H1 (cell line): ENCODE measurements around the gene MYO1D. TPM values are rescaled to one million over a fixed set of nuclear protein-coding genes. Genes with fewer than 3 reads are reported as not detected.

Source experiments
- CTCF ChIA-PET: fragments of 300-600 bp; sonication (Branson Sonifier 250); formaldehyde crosslinking; loops from one replicate; lab custom pipeline; 2021; ENCODE audit not compliant: partially characterized antibody; lab: Charles Lee
- POLR2A ChIA-PET: fragments of 300-600 bp; sonication (Branson Sonifier 250); formaldehyde crosslinking; loops from one replicate; lab custom pipeline; 2021; ENCODE audit warnings: inconsistent platforms; ENCODE audit not compliant: partially characterized antibody; lab: Charles Lee
- DNase-seq, 2 experiments: peaks; one replicate each; pipeline versions ENCODE4 v3.0.0 to v3.0.0-alpha.2; 2010 to 2022; ENCODE audit warnings: low spot score in 2 of 2, low read depth in 1 of 2, mixed read lengths in 1 of 2
- FAIRE-seq: peaks from 2 replicates; lab custom pipeline; 2011; peaks lifted over from hg19 to GRCh38; lab: Jason Lieb, UNC
- H2AFZ ChIP-seq: 2 replicates; pipeline ENCODE4 v1.8.1; 2012; ENCODE audit warnings: low read length, inconsistent platforms
- H2AK5ac ChIP-seq: 2 replicates; pipeline ENCODE4 v1.6.1; 2013; ENCODE audit warnings: low read depth, low read length
- H2BK120ac ChIP-seq: replicated peaks from 2 replicates; pipeline ENCODE3; 2013; ENCODE audit warnings: low read depth, low read length, inconsistent platforms
- H2BK12ac ChIP-seq: 2 replicates; pipeline ENCODE4 v1.6.1; 2013; ENCODE audit warnings: low read depth, low read length
- H2BK15ac ChIP-seq: 2 replicates; pipeline ENCODE4 v1.6.1; 2013; ENCODE audit warnings: low read length
- H2BK20ac ChIP-seq: 2 replicates; pipeline ENCODE4 v1.6.1; 2013; ENCODE audit warnings: low read length
- H2BK5ac ChIP-seq: 2 replicates; pipeline ENCODE4 v1.6.1; 2013; ENCODE audit warnings: low read depth, low read length
- H3K14ac ChIP-seq: 2 replicates; pipeline ENCODE4 v1.6.1; 2013; ENCODE audit warnings: inconsistent platforms; ENCODE audit not compliant: insufficient read length
- H3K18ac ChIP-seq: 2 replicates; pipeline ENCODE4 v1.6.1; 2013; ENCODE audit warnings: low read length; ENCODE audit errors: extremely low read depth
- H3K23ac ChIP-seq: 2 replicates; pipeline ENCODE4 v1.6.1; 2013; ENCODE audit warnings: inconsistent platforms; ENCODE audit not compliant: insufficient read length
- H3K23me2 ChIP-seq: 2 replicates; pipeline ENCODE4 v1.6.1; 2013; ENCODE audit warnings: low read depth, low read length
- H3K27ac ChIP-seq: 2 replicates; pipeline ENCODE4 v1.6.1; 2011; ENCODE audit warnings: low read depth, low read length, inconsistent platforms
- H3K27me3 ChIP-seq, 4 experiments: replicated peaks in 1 of 4; 1 replicate in 1 of 4; 2 replicates in 3 of 4; pipeline versions ENCODE4 v1.6.1 to v1.8.1; 2011 to 2013; ENCODE audit warnings: low read length in 3 of 4, mild to moderate bottlenecking in 3 of 4, inconsistent platforms in 2 of 4, mixed read lengths in 2 of 4, moderate library complexity in 1 of 4; ENCODE audit not compliant: control insufficient read depth in 3 of 4, insufficient read depth in 3 of 4; ENCODE audit errors: extremely low read depth in 1 of 4
- H3K36me3 ChIP-seq, 4 experiments: 2 replicates each; pipeline versions ENCODE4 v1.6.1 to v1.8.1; 2011 to 2013; ENCODE audit warnings: mild to moderate bottlenecking in 4 of 4, low read length in 3 of 4, moderate library complexity in 2 of 4, control low read depth in 1 of 4, inconsistent platforms in 1 of 4; ENCODE audit not compliant: insufficient read depth in 4 of 4, control insufficient read depth in 2 of 4
- H3K4ac ChIP-seq: replicated peaks from 2 replicates; pipeline ENCODE3; 2013; ENCODE audit warnings: low read length, low read depth, mixed read lengths, inconsistent platforms; ENCODE audit not compliant: insufficient read length
- H3K4me1 ChIP-seq, 4 experiments: replicated peaks in 1 of 4; 1 replicate in 1 of 4; 2 replicates in 3 of 4; pipeline versions ENCODE4 v1.6.1 to v1.8.1; 2011 to 2013; ENCODE audit warnings: low read length in 3 of 4, inconsistent platforms in 2 of 4, mixed read lengths in 1 of 4; ENCODE audit not compliant: insufficient read depth in 4 of 4, control insufficient read depth in 3 of 4
- H3K4me2 ChIP-seq, 2 experiments: 2 replicates each; pipeline versions ENCODE4 v1.6.1 to v1.8.1; 2011 to 2013; ENCODE audit warnings: low read depth in 2 of 2, low read length in 2 of 2, control low read depth in 1 of 2, inconsistent platforms in 1 of 2, mild to moderate bottlenecking in 1 of 2; ENCODE audit not compliant: insufficient read depth in 1 of 2
- H3K4me3 ChIP-seq, 4 experiments: fragments of 200-600, 300-600 bp in 1 of 4; sonication (generic), shearing (Covaris generic), sonication (Bioruptor Twin) in 1 of 4; 2 replicates each; pipeline versions ENCODE4 v1.5.1 to v1.8.1; 2011 to 2016; ENCODE audit warnings: low read length in 4 of 4, low read depth in 3 of 4, control low read depth in 2 of 4, inconsistent platforms in 2 of 4, mild to moderate bottlenecking in 2 of 4, mixed read lengths in 1 of 4, moderate library complexity in 1 of 4; ENCODE audit not compliant: insufficient read depth in 2 of 4; ENCODE audit errors: extremely low read depth in 1 of 4
- H3K56ac ChIP-seq: replicated peaks from 2 replicates; pipeline ENCODE3; 2013; ENCODE audit warnings: low read depth, mild to moderate bottlenecking, mixed read lengths, low read length, inconsistent platforms; ENCODE audit not compliant: insufficient read length
- H3K79me1 ChIP-seq: 2 replicates; pipeline ENCODE4 v1.6.1; 2013; ENCODE audit warnings: low read depth, low read length, control low read depth
- H3K79me2 ChIP-seq, 2 experiments: 2 replicates each; pipeline versions ENCODE4 v1.6.1 to v1.8.1; 2012 to 2013; ENCODE audit warnings: low read length in 2 of 2, mild to moderate bottlenecking in 2 of 2, inconsistent platforms in 1 of 2; ENCODE audit not compliant: insufficient read depth in 2 of 2, control insufficient read depth in 1 of 2
- H3K9ac ChIP-seq, 4 experiments: replicated peaks in 1 of 4; 1 replicate in 1 of 4; 2 replicates in 3 of 4; pipeline versions ENCODE4 v1.6.1 to v1.8.1; 2011 to 2013; ENCODE audit warnings: low read depth in 3 of 4, low read length in 3 of 4, control low read depth in 2 of 4, mild to moderate bottlenecking in 2 of 4, moderate library complexity in 2 of 4, inconsistent platforms in 1 of 4; ENCODE audit errors: extremely low read depth in 1 of 4
- H3K9me3 ChIP-seq, 2 experiments: 2 replicates each; pipeline versions ENCODE4 v1.6.1 to v1.8.1; 2012 to 2013; ENCODE audit warnings: mild to moderate bottlenecking in 2 of 2, moderate library complexity in 2 of 2, control low read depth in 1 of 2, inconsistent platforms in 1 of 2, low read depth in 1 of 2, low read length in 1 of 2, mixed read lengths in 1 of 2; ENCODE audit not compliant: insufficient read depth in 2 of 2
- H4K20me1 ChIP-seq, 2 experiments: replicated peaks in 1 of 2; 2 replicates each; pipeline versions ENCODE3 to v1.8.1; 2011 to 2013; ENCODE audit warnings: inconsistent platforms in 2 of 2, low read length in 2 of 2, mild to moderate bottlenecking in 1 of 2; ENCODE audit not compliant: insufficient read depth in 2 of 2, control insufficient read depth in 1 of 2
- H4K5ac ChIP-seq: 2 replicates; pipeline ENCODE4 v1.6.1; 2013; ENCODE audit warnings: low read length, low read depth, mixed read lengths, inconsistent platforms; ENCODE audit not compliant: insufficient read length
- H4K8ac ChIP-seq: 2 replicates; pipeline ENCODE4 v1.8.0; 2013; ENCODE audit warnings: mild to moderate bottlenecking, moderate library complexity, low read length, inconsistent platforms; ENCODE audit not compliant: insufficient read depth; ENCODE audit errors: extremely low read depth
- H4K91ac ChIP-seq: replicated peaks from 2 replicates; pipeline ENCODE3; 2013; ENCODE audit warnings: low read length, mixed read lengths, inconsistent platforms; ENCODE audit not compliant: insufficient read length
- BCL11A ChIP-seq, 2 experiments: IDR thresholded peaks; one replicate each; pipeline ENCODE4 v1.6.1; 2011; ENCODE audit warnings: low read depth in 2 of 2, low read length in 2 of 2, mild to moderate bottlenecking in 2 of 2
- HDAC6 ChIP-seq: IDR thresholded peaks from one replicate; pipeline ENCODE4 v1.7.1; 2012; ENCODE audit warnings: low read depth, mild to moderate bottlenecking, inconsistent platforms, low read length, moderate library complexity
- KDM4A ChIP-seq: IDR thresholded peaks from one replicate; pipeline ENCODE4 v1.7.1; 2012; ENCODE audit warnings: low read depth, mild to moderate bottlenecking, moderate library complexity, low read length, inconsistent platforms; ENCODE audit not compliant: severe bottlenecking
- MAFK ChIP-seq: IDR thresholded peaks from 2 replicates; pipeline ENCODE4 v1.6.1; 2012; ENCODE audit warnings: low read depth, mild to moderate bottlenecking, improper control_type of control experiment, low read length
- RXRA ChIP-seq: IDR thresholded peaks from 2 replicates; pipeline ENCODE4 v1.6.1; 2011; ENCODE audit warnings: low read depth, mild to moderate bottlenecking, low read length, moderate library complexity; ENCODE audit not compliant: insufficient read depth
- SIX5 ChIP-seq: IDR thresholded peaks from 2 replicates; pipeline ENCODE4 v1.6.1; 2011; ENCODE audit warnings: mild to moderate bottlenecking, low read depth, low read length
- ZNF274 ChIP-seq: IDR thresholded peaks from 2 replicates; pipeline ENCODE4 v1.7.0; 2012; ENCODE audit warnings: low read length, borderline replicate concordance; ENCODE audit errors: extremely low read depth
- WGBS, 2 experiments: shearing (Covaris generic) in 1 of 2; methylation state at CpG; one replicate each; pipeline versions ENCODE4 v1.1.6 to v1.1.7; 2013 to 2015; ENCODE audit warnings: low lambda C conversion rate in 2 of 2, mixed read lengths in 2 of 2, inconsistent platforms in 1 of 2, low coverage in 1 of 2, missing lambda C conversion rate in 1 of 2; ENCODE audit not compliant: insufficient replicate concordance in 2 of 2, insufficient coverage in 1 of 2, insufficient read length in 1 of 2; ENCODE audit errors: extremely low coverage in 1 of 2, missing lambda C conversion rate in 1 of 2; 5-methylcytosine and 5-hydroxymethylcytosine counted together
- polyA plus RNA-seq, 7 experiments: library from polyadenylated mRNA; depleted of rRNA in 3 of 7; stranded (reverse) in 5 of 7; unstranded in 2 of 7; fragments of >200 nt in 5 of 7; fragments of 200-250 nt in 2 of 7; gene quantifications; 1 replicate in 5 of 7; 2 replicates in 1 of 7; 4 replicates in 1 of 7; pipeline versions ENCODE4 v1.2.1 to v1.2.3, GENCODE V29; 2011 to 2013; ENCODE audit warnings: missing spikeins in 2 of 7, mixed read lengths in 2 of 7
- total RNA-seq: library from RNA; stranded (reverse); fragmentation: NEBNext Ultra II Directional; extraction: Animal tissue kit (Norgen Biotek cat#: 25700); gene quantifications from 2 replicates; pipeline ENCODE4 v1.2.1, GENCODE V29; 2021

MYO1D gene
- total and polyA plus RNA-seq, 2 of the 8 experiments (the other 6 are each of a cell fraction or from before 2014, with no cell fraction given) = 6.5 to 25.4 TPM

DNA sequence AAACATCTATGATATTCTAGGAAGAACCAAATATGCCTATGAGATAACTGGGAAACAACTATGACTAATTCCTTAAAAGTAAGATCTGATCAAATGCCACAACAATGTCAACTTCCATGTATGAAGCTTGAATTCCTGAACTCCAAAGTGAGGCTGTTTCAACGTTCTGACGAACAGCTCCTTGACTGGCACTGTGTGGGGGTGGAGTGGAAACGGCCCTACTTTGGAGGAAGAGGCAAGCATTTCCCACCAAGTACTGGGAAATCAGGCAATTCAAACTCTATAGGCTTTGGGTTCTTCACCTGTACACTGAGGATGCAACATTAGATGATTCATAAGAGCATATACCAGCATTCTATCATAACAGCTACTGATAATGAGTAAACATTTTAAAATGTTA is 203.0 kb downstream of the MYO1D start:
- DNase-seq = no peak
- CTCF ChIA-PET = interaction anchor here (0.5 to 3.5 kb wide), 4 partner anchors 15 to 212 kb away, joined by 3 to 20 read pairs (median 3); no protein-coding TSS in a partner anchor
- POLR2A ChIA-PET = interaction anchor here (1.0 kb wide), 1 partner anchor 15 kb away, joined by 3 read pairs; no protein-coding TSS in a partner anchor

More for the DNA sequence above, 203.0 kb downstream of the MYO1D start:
- Histone ChIP-seq H3K4me1 (no peaks in the 10 kb centered on the region; a peak in 1 of 7 replicates), H3K9me3 (0 out of 4 replicates have a peak, but pooled peaks cover 0 to 2% of the 10 kb centered on the region in 2 experiments), H3K79me1 (no peaks in the 10 kb centered on the region), H2AK5ac (no peak overlapping the region), H3K79me2 (no peaks in the 10 kb centered on the region), H3K18ac (no peak overlapping the region), H3K9ac (no peak overlapping the region), H2AFZ (no peak overlapping the region), H4K20me1 (no peaks in the 10 kb centered on the region), H3K4me2 (no peak overlapping the region), H3K14ac (no peak overlapping the region), H2BK15ac (no peak overlapping the region), H4K91ac (no peak overlapping the region), H2BK12ac (no peak overlapping the region), H2BK5ac (no peak overlapping the region), H4K5ac (no peak overlapping the region), H3K4ac (no peak overlapping the region), H3K36me3 (no peaks in the 10 kb centered on the region), H3K27me3 (no peaks in the 10 kb centered on the region), H3K4me3 (no peak overlapping the region), H3K56ac (no peak overlapping the region), H3K27ac (no peak overlapping the region), H4K8ac (no peak overlapping the region), H3K23ac (no peak overlapping the region), H2BK120ac (no peak overlapping the region), H3K23me2 (no peaks in the 10 kb centered on the region), H2BK20ac (no peak overlapping the region)
- no peak for FAIRE-seq
- no peak for TF ChIP-seq BCL11A (IDR thresholded peaks at IDR 0.05; ENCODE audit: low read depth in 2 of 2, low read length in 2 of 2)
- no peak for TF ChIP-seq SIX5
- TF ChIP-seq KDM4A = no peak
- TF ChIP-seq HDAC6 = no peak
- TF ChIP-seq ZNF274 = no peak
- TF ChIP-seq MAFK = no peak
- no peak for TF ChIP-seq RXRA
- 80% methylated on average over 3 of the region's 3 CpGs; no CpG with 5 or more reads in 1 of the 2 experiments for WGBS, 2 experiments
